Neural cell (in vitro differentiated cells): Measurements from ENCODE around the gene OTOF. TPM values are rescaled to one million over a fixed set of nuclear protein-coding genes. Genes with fewer than 3 reads are reported as not detected.

Experiments
- H2AFZ ChIP-seq: fragments of 200-600, 300-800 bp; sonication (generic), shearing (Covaris generic); 2 replicates; pipeline ENCODE4 v1.6.0; 2014; ENCODE audit warnings: low read depth, mild to moderate bottlenecking, antibody characterized with exemption, low read length, moderate library complexity
- H3F3A ChIP-seq: fragments of 200-600 bp; shearing (Covaris generic); 2 replicates; pipeline ENCODE4 v1.6.1; 2016; ENCODE audit warnings: mild to moderate bottlenecking, moderate library complexity, mixed read lengths, antibody characterized with exemption, low read length; ENCODE audit not compliant: insufficient read depth, poor library complexity, severe bottlenecking
- H3K27ac ChIP-seq: fragments of 200-600, 300-800 bp; sonication (generic), shearing (Covaris generic); 2 replicates; pipeline ENCODE4 v1.5.1; 2014; ENCODE audit warnings: mild to moderate bottlenecking, low read length, moderate library complexity
- H3K27me3 ChIP-seq: fragments of 300-800, 200-600 bp; sonication (generic), shearing (Covaris generic); 2 replicates; pipeline ENCODE4 v1.6.0; 2014; ENCODE audit warnings: mild to moderate bottlenecking, low read depth, low read length, moderate library complexity; ENCODE audit not compliant: insufficient read depth
- H3K36me3 ChIP-seq: fragments of 300-800, 200-600 bp; sonication (generic), shearing (Covaris generic); 2 replicates; pipeline ENCODE4 v1.5.1; 2014; ENCODE audit warnings: mild to moderate bottlenecking, antibody characterized with exemption, low read length, moderate library complexity; ENCODE audit not compliant: insufficient read depth
- H3K4me2 ChIP-seq: fragments of 300-800, 200-600 bp; sonication (generic), shearing (Covaris generic); 2 replicates; pipeline ENCODE4 v1.6.0; 2014; ENCODE audit warnings: mild to moderate bottlenecking, low read length
- H3K4me3 ChIP-seq: fragments of 300-800, 200-600 bp; sonication (generic), shearing (Covaris generic); 2 replicates; pipeline ENCODE4 v1.5.1; 2014; ENCODE audit warnings: mild to moderate bottlenecking, low read length, moderate library complexity
- H3K79me2 ChIP-seq: fragments of 200-600 bp; shearing (Covaris generic); replicated peaks from 2 replicates; pipeline ENCODE4 v1.6.0; 2014; ENCODE audit warnings: mild to moderate bottlenecking, low read length, moderate library complexity; ENCODE audit not compliant: insufficient read depth
- H3K9ac ChIP-seq: fragments of 300-800, 200-600 bp; sonication (generic), shearing (Covaris generic); 2 replicates; pipeline ENCODE4 v1.6.1; 2016; ENCODE audit warnings: mild to moderate bottlenecking, low read length, mixed read lengths
- H3K9me2 ChIP-seq: fragments of 200-600 bp; shearing (Covaris generic); 2 replicates; pipeline ENCODE4 v1.6.1; 2016; ENCODE audit warnings: mild to moderate bottlenecking, low read length, mixed read lengths; ENCODE audit not compliant: insufficient read depth
- H3K9me3 ChIP-seq: fragments of 200-600, 300-800 bp; sonication (generic), shearing (Covaris generic); 2 replicates; pipeline ENCODE4 v1.6.1; 2016; ENCODE audit warnings: mild to moderate bottlenecking, mixed run types, low read length, moderate library complexity, mixed read lengths
- H4K20me1 ChIP-seq: fragments of 200-600 bp; shearing (Covaris generic); 2 replicates; pipeline ENCODE4 v1.6.1; 2016; ENCODE audit warnings: mild to moderate bottlenecking, mixed run types; ENCODE audit not compliant: insufficient read depth
- EP300 ChIP-seq: fragments of 450-650 bp; conservative IDR thresholded peaks from 2 replicates; pipeline ENCODE4 v1.6.1; 2014; ENCODE audit warnings: antibody characterized with exemption, mild to moderate bottlenecking, moderate library complexity; ENCODE audit not compliant: poor library complexity, severe bottlenecking
- EZH2 ChIP-seq: fragments of 200-600, 300-800 bp; shearing (Covaris generic), sonication (generic); IDR thresholded peaks from 2 replicates; pipeline ENCODE4 v1.6.1; 2014; ENCODE audit warnings: antibody characterized with exemption, low read length, borderline replicate concordance, mild to moderate bottlenecking; ENCODE audit not compliant: insufficient read depth, poor library complexity, severe bottlenecking
- MXI1 ChIP-seq: fragments of 450-650 bp; conservative IDR thresholded peaks from 2 replicates; pipeline ENCODE4 v1.6.1; 2014; ENCODE audit warnings: antibody characterized with exemption, mild to moderate bottlenecking; ENCODE audit not compliant: poor library complexity, severe bottlenecking
- POLR2AphosphoS5 ChIP-seq: IDR thresholded peaks from 2 replicates; pipeline ENCODE4 v1.6.1; 2012
- RAD21 ChIP-seq: fragments of 450-650 bp; conservative IDR thresholded peaks from 2 replicates; pipeline ENCODE4 v1.6.1; 2014; ENCODE audit warnings: antibody characterized with exemption, mild to moderate bottlenecking, moderate library complexity
- SMC3 ChIP-seq: fragments of 450-650 bp; conservative IDR thresholded peaks from 2 replicates; pipeline ENCODE4 v1.6.1; 2014; ENCODE audit warnings: antibody characterized with exemption, mild to moderate bottlenecking, moderate library complexity; ENCODE audit not compliant: poor library complexity
- TAF1 ChIP-seq: IDR thresholded peaks from 2 replicates; pipeline ENCODE4 v1.6.1; 2012; ENCODE audit warnings: low read depth
- polyA plus RNA-seq: library from polyadenylated mRNA; depleted of rRNA; stranded (reverse); fragments of >200 nt; gene quantifications from 2 replicates; pipeline ENCODE4 v1.2.3, GENCODE V29; 2014
- TF ChIP-seq, protein P1 (sequence below): IDR thresholded peaks from 2 replicates; pipeline ENCODE4 v1.6.1; 2012; ENCODE audit warnings: borderline replicate concordance
- TF ChIP-seq, protein P2 (sequence below): fragments of 450-650 bp; IDR thresholded peaks from 2 replicates; pipeline ENCODE4 v1.5.1; 2014; ENCODE audit warnings: antibody characterized with exemption, mild to moderate bottlenecking, moderate library complexity; ENCODE audit not compliant: poor library complexity, severe bottlenecking

Gene OTOF
- polyA plus RNA-seq, 1 donor from 2014 or later = not detected

DNA sequence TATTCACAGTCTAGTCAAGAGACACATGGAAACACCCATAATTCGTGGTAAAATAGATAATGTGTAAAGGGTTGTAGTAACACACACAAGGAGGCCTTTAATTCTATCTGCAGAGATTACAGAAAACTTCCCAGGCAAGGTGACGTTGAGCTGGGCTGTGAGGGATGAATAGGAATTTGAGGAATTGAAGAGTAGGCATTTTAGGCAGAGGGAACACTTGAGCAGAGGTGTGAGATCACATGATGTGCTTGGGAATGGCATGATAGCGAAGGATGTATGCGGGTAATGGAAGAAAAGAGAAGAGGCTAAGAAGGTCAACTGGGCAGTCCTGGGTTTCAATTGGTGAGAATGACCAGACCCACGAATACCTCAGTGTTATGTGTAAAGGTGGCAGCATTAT, 56.0 kb downstream of the OTOF start:
- Histone ChIP-seq H3K4me3 (no peak overlapping the region), H2AFZ (no peak overlapping the region), H3K27me3 (no peaks in the 10 kb centered on the region), H3F3A (no peaks in the 10 kb centered on the region), H3K9ac (no peak overlapping the region), H3K36me3 (no peaks in the 10 kb centered on the region), H3K4me2 (no peak overlapping the region), H3K79me2 (no peaks in the 10 kb centered on the region), H3K9me3 (no peaks in the 10 kb centered on the region), H4K20me1 (no peaks in the 10 kb centered on the region), H3K9me2 (no peaks in the 10 kb centered on the region), H3K27ac (no peak overlapping the region)
- TF ChIP-seq POLR2AphosphoS5 (no peak), EZH2 (no peak), RAD21 (no peak), SMC3 (no peak), EP300 (no peak), MXI1 (no peak), TAF1 (no peak)
- TF ChIP-seq, protein P1, sequence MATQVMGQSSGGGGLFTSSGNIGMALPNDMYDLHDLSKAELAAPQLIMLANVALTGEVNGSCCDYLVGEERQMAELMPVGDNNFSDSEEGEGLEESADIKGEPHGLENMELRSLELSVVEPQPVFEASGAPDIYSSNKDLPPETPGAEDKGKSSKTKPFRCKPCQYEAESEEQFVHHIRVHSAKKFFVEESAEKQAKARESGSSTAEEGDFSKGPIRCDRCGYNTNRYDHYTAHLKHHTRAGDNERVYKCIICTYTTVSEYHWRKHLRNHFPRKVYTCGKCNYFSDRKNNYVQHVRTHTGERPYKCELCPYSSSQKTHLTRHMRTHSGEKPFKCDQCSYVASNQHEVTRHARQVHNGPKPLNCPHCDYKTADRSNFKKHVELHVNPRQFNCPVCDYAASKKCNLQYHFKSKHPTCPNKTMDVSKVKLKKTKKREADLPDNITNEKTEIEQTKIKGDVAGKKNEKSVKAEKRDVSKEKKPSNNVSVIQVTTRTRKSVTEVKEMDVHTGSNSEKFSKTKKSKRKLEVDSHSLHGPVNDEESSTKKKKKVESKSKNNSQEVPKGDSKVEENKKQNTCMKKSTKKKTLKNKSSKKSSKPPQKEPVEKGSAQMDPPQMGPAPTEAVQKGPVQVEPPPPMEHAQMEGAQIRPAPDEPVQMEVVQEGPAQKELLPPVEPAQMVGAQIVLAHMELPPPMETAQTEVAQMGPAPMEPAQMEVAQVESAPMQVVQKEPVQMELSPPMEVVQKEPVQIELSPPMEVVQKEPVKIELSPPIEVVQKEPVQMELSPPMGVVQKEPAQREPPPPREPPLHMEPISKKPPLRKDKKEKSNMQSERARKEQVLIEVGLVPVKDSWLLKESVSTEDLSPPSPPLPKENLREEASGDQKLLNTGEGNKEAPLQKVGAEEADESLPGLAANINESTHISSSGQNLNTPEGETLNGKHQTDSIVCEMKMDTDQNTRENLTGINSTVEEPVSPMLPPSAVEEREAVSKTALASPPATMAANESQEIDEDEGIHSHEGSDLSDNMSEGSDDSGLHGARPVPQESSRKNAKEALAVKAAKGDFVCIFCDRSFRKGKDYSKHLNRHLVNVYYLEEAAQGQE = no peak
- TF ChIP-seq, protein P2, sequence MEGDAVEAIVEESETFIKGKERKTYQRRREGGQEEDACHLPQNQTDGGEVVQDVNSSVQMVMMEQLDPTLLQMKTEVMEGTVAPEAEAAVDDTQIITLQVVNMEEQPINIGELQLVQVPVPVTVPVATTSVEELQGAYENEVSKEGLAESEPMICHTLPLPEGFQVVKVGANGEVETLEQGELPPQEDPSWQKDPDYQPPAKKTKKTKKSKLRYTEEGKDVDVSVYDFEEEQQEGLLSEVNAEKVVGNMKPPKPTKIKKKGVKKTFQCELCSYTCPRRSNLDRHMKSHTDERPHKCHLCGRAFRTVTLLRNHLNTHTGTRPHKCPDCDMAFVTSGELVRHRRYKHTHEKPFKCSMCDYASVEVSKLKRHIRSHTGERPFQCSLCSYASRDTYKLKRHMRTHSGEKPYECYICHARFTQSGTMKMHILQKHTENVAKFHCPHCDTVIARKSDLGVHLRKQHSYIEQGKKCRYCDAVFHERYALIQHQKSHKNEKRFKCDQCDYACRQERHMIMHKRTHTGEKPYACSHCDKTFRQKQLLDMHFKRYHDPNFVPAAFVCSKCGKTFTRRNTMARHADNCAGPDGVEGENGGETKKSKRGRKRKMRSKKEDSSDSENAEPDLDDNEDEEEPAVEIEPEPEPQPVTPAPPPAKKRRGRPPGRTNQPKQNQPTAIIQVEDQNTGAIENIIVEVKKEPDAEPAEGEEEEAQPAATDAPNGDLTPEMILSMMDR = no peak

DNA sequence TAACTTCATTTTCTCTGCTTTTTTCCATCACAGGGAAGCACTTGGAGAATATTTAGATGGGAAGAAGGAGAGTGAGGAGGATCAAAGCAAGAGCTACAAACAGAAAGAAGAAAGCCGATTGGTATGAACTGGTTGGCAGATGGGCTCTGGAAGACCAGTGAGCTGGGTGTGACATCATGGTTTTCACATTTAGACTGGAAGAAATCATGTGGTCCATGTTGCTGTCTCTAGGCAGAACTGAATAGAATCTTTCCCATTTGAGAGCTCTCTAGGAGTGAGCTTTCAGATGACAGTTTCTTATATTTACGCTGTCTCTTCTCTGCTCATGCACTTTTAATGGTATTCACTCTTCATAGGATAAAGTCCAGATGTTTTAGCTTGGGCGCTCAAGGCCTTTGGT, 63.6 kb downstream of the OTOF start:
- H3F3A ChIP-seq = no peaks in the 10 kb centered on the region
- no peaks in the 10 kb centered on the region for H3K9me3 ChIP-seq
- no peak overlapping the region for H3K9ac ChIP-seq
- H3K9me2 ChIP-seq = no peaks in the 10 kb centered on the region
- no peaks in the 10 kb centered on the region for H3K36me3 ChIP-seq
- H3K4me2 ChIP-seq = no peak overlapping the region
- no peaks in the 10 kb centered on the region for H3K79me2 ChIP-seq
- no peaks in the 10 kb centered on the region for H4K20me1 ChIP-seq
- H3K27ac ChIP-seq = no peak overlapping the region
- TF ChIP-seq SMC3 (no peak), MXI1 (no peak), EZH2 (no peak), TAF1 (no peak), POLR2AphosphoS5 (no peak), RAD21 (no peak), EP300 (no peak)
- TF ChIP-seq, protein P1 = no peak
- TF ChIP-seq, protein P2 = no peak
- H2AFZ ChIP-seq = no peak overlapping the region
- H3K27me3 ChIP-seq = no peaks in the 10 kb centered on the region
- H3K4me3 ChIP-seq = no peak overlapping the region
